Stimulated activated CD8-positive, alpha-beta memory T cell treated with anti-CD3 and anti-CD28 coated beads, Interleukin-2, amount 100 ng/mL, for 48 hours (primary cell): Measurements from ENCODE around the gene SCN9A.
"Not testable (repeated sequence)": the region's sequence is repeated elsewhere in the genome, so short reads cannot be mapped to it uniquely, and the experiment has no call there.

Experiments
- DNase-seq, 2 donors: peaks; one replicate each; pipeline ENCODE4 v3.0.0-alpha.2; 2020; ENCODE audit warnings: low read depth in 2 of 2

The SCN9A gene

DNA sequence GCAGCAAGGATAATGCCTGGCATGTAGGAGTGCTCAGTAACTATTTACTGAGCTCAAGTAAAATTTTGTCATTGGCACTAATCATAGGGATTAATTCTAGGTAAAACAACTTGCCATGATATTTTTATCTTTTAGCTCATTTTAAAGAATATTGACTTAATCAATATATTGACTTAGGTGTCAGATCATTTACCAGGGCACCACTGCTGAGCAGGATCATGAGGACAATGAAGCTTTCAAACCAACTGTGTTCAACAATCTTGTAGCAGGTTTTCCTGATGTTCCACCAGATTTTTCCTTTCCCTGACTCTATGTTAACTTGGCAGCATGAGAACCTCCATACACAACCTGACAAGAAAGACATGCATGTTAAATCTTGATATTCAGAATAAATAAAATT, 133.4 kb downstream of the SCN9A start:
- DNase-seq: no peak

GRCh38 chr2:166240387-166241313, 135.1 kb downstream of the SCN9A start:
- no peak for DNase-seq

DNA sequence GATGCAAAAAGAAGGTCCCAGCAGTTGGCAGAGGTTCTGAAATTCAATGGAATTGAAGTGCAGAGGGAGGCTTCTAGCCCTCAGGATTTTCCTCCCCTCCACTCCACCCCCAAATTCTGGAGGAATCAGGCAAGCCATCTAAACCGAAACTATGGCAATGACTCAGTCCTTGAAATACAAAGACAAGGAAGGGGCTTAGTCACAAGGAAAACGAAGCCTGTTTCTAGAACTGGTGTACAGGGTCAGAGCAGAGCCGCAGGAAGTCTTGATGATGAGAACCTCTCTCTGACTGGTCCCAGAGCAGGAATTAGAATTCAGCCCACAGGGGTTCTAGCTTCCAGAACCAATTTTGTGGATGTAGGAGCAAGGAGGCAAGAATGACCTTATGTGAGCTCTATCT, 136.2 kb downstream of the SCN9A start:
- DNase-seq: no peak

GRCh38 chr2:166238176-166238575, 137.6 kb downstream of the SCN9A start:
- DNase-seq: no peak

GRCh38 chr2:166234112-166234846, 141.5 kb downstream of the SCN9A start:
- DNase-seq: no peak

DNA sequence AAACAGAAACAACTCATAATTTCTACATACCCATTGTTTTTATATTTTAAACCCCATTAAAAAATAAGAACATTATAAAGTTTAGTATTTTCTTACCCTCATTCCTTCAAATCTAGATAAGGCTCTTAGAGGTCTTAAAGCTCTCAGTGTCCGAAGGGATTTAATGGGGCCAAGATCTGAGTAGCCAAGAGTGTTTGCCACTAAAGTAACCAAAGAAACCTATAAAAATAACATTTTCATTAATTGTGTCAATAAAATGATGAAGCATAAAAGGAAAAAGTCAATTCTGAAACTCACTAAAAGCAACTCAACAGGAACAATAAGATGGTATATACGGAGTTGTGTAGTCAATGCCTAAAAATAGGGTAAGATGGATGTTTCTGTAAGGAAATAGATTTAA, 142.5 kb downstream of the SCN9A start:
- no peak for DNase-seq

- no peak for DNase-seq
Observed at GRCh38 chr2:166230724-166231070, 145.0 kb downstream of the SCN9A start.

DNA sequence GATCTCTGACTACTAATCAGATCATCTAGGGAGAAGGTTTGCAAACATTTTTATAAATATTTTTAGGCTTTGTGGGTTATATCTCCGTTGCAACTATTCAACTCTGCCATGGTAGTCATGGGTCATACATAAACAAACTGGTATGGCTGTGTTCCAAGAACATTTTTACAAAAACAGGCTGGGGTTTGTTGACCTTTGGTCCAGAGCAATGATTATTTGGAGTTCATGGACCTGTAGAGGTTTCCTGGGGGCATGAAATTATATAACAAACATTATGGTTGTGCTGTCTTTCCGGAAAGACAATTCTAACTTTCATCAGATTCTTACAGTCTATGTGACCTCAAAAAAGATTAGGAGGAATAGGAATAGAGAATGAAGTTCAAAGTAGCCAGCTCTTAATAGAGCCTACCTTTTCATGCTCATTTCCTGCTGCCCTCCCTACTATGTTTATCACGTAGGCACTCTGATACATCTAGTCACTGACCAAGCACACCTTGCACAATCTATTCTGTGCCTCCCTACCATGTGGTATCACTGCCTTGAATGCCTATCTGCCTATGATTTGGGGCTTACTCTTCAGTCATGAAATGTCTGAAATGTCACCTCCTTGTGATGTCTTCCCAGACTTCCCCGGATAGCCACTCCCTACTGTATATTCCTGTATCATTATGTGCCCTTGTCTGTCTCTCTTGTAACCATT, 145.6 kb downstream of the SCN9A start:
- no peak for DNase-seq

- DNase-seq: no peak
Observed at GRCh38 chr2:166229678-166230023, 146.1 kb downstream of the SCN9A start.

DNA sequence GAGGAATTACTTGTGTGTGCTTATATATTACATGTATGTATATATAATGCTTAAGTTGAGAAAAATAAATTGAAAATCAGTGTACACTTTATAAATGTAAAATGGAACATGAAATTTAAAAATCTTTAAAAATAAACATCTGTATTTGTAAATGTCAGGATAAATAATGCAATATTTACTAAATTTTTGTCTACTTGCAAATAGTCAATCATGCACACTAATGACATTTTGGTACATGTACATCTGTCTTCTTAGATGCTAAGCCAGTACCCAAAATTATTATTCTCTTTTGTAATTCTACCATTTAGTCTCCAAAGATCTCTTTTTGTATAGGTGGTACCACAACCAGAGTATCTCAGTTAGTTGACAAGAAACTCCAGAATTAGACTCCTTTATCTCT, 151.5 kb downstream of the SCN9A start:
- no peak for DNase-seq

GRCh38 chr2:166223298-166223697, 152.4 kb downstream of the SCN9A start:
- DNase-seq: no peak

DNA sequence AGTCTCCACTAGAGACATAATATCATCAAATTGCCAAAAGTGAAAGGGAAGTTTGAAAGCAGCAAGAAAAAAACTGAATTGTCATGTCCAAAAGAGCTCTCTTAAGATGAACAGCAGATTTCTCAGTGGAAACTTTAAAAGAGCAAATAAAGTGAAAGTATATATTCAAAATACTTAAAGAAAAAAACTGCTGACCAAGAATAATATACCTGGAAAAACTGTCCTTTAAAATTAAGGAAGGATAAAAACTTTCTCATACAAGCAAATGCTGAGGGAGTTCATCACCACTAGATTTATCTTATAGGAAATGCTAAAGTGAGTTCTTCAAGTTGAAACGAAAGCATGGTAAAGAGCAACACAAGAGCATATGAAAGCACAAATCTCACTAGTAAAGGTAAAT, 164.7 kb downstream of the SCN9A start:
- DNase-seq: no peak

GRCh38 chr2:166209944-166210343, 165.8 kb downstream of the SCN9A start:
- not testable (repeated sequence) for DNase-seq

DNA sequence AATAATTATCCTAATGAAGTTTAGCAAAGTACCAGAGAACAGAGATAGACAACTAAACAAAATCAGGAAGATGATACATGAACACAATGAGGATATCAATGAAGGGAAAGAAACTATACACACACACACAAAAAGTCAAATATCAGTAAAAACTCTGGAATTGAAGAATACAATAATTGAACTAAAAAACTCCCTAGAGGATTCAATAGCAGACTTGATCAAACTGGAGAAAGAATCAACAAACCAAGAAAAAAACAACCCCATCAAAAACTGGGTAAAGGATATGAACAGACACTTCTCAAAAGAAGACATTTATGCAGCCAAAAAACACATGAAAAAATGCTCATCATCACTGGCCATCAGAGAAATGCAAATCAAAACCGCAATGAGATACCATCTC, 166.4 kb downstream of the SCN9A start:
- DNase-seq: not testable (repeated sequence)

DNA sequence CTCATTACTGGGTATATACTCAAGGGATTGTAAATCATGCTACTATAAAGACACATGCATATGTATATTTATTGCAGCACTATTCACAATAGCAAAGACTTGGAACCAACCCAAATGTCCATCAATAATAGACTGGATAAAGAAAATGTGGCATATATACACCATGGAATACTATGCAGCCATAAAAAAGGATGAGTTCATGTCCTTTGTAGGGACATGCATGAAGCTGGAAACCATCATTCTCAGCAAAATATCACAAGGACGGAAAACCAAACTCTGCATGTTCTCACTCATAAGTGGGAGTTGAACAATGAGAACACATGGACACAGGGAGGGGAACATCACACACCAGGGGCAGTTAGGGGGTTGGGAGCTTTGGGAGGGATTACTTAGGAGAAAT, 169.6 kb downstream of the SCN9A start:
- not testable (repeated sequence) for DNase-seq

- no peak for DNase-seq
Observed at GRCh38 chr2:166202778-166203177, 173.0 kb downstream of the SCN9A start.

DNA sequence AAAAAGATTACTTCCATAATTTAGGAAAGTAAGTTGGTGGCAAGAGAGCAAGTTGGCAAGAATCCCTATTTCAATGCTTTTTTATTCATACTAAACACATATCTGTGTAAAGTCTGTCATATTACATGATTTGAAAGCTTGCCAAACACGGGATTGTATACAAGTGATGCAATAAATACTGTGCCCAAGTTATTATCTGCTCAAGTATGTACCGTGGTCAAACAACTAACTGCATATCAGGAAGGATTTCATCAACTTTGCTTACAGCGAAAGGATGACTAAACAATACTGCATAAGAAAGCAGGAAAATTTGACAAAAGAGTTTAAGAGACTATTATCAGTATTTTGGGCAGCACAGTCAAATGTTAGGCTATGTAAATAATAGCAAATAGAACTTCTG, 178.3 kb downstream of the SCN9A start:
- DNase-seq: no peak

- DNase-seq: no peak
Observed at GRCh38 chr2:166193407-166193806, 182.3 kb downstream of the SCN9A start.

DNA sequence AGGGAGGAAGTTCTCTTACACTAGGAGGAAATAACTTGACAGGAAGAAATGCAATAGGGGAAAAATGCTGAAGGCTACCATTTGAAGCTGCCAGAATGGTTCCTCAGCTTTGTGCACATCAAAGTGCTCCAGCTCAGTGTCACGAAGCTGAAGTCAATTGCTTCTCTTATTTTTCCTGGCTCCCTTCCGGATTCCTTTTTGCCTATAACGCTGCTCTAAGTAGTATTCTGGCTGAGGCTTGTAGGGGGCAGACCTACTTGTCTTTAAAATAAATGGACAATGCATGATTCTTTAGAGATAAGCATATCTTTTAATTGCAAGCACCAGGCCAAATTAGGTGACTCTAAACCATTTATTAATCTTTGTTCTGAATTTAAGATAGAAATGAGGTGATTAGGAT, 187.7 kb downstream of the SCN9A start:
- no peak for DNase-seq

GRCh38 chr2:166184789-166185188, 191.0 kb downstream of the SCN9A start:
- DNase-seq: no peak

GRCh38 chr2:166181813-166182154, 194.0 kb downstream of the SCN9A start:
- DNase-seq: no peak

DNA sequence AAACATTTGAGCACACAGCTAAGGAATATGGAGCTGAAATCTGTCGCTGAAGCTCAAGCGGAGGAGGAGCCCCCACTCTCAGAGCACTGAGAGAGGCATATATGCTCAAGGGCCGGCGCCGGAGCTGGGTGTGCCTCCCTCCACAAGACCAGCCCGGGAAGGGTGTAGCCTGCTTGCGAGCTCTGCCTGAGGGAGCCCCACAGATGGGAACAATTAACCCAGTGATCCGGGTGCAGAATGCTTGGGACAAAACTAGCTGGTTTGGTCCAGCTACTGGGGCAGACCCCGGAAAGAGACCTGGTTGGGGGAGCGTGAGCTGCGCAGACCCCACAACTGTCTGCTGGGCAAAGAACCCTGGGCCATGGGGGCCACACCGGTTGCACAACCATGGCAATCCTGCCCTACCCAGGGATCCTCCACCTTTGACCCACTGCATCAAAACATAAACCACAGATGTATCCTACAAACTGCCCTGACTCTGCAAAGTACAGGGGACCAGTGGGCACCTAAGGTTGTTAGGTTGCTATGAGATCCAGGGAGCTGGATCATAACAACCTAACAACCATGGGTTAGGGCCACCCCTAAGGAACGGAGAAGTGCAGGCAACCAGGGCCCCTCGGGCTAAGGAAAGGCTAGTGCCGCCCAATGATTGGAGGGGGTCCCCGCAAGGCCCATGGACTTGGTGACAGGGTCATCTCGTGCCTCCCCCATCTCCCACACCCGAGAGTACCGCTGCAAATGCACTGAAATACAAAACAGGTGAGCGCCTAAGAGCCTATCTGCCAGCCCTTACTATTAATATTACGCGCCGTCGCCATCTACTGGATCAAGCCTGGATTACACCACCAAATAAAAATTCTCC, 194.6 kb downstream of the SCN9A start:
- DNase-seq: peak in 1 of 2 donors; percentile 1
